Testis (tissue), 3 donors: ENCODE measurements around the gene FMNL3. TPM values are rescaled to one million over a fixed set of nuclear protein-coding genes. Genes with fewer than 3 reads are reported as not detected.

Experiments
- DNase-seq: peaks from one replicate; pipeline ENCODE4 v3.0.0-alpha.2; 2019
- H3K27ac ChIP-seq, 2 donors: fragments of 200-600 bp; sonication (generic); one replicate each; pipeline ENCODE4 v1.5.1; 2019
- H3K27me3 ChIP-seq: fragments of 200-600 bp; sonication (generic); one replicate; pipeline ENCODE4 v1.5.1; 2019
- H3K36me3 ChIP-seq: fragments of 200-600 bp; sonication (generic); one replicate; pipeline ENCODE4 v1.5.1; 2017; ENCODE audit warnings: low read depth; ENCODE audit errors: missing control alignments
- H3K4me1 ChIP-seq: fragments of 200-600 bp; sonication (generic); one replicate; pipeline ENCODE4 v1.5.1; 2019
- H3K4me3 ChIP-seq, 2 donors: fragments of 200-600 bp; sonication (generic); one replicate each; pipeline ENCODE4 v1.5.1; 2017 to 2019
- H3K9me3 ChIP-seq: fragments of 200-600 bp; sonication (generic); one replicate; pipeline ENCODE4 v1.5.1; 2017
- POLR2A ChIP-seq: fragments of 450-650 bp; IDR thresholded peaks from one replicate; pipeline ENCODE4 v1.6.1; 2017; ENCODE audit warnings: antibody characterized with exemption, mild to moderate bottlenecking, moderate library complexity
- WGBS, 2 donors: methylation state at CpG; one replicate each; pipeline ENCODE4 v1.1.5; 2018; 5-methylcytosine and 5-hydroxymethylcytosine counted together
- intact Hi-C: fragments of 100-400 bp; cut with DNase I; formaldehyde crosslinking; loops from one replicate; pipeline ENCODE4 v1.15.1; 2023; ENCODE audit warnings: low total_unique reads
- polyA plus RNA-seq: library from polyadenylated mRNA; stranded (reverse); fragments of 350-450 nt; fragmentation: Illumina TruSeq; extraction: RNeasy Lipid Tissue Mini Kit (QIAGEN cat#74804); gene quantifications from one replicate; pipeline ENCODE4 v1.2.3, GENCODE V29; 2014; ENCODE audit warnings: low read depth, low replicate concordance; ENCODE audit not compliant: insufficient read depth
- total RNA-seq, 2 donors: library from RNA; depleted of rRNA; stranded (reverse); fragments of >200 nt; gene quantifications; one replicate each; pipeline ENCODE4 v1.2.3, GENCODE V29; 2016
- TF ChIP-seq, protein P1 (sequence below), 3 experiments: fragments of 450-650 bp in 2 of 3; fragments of 200-600 bp in 1 of 3; sonication (generic) in 1 of 3; IDR thresholded peaks; one replicate each; pipeline ENCODE4 v1.5.1; 2016 to 2019; ENCODE audit warnings: antibody characterized with exemption in 3 of 3, mild to moderate bottlenecking in 2 of 3, moderate library complexity in 1 of 3

The FMNL3 gene
- total and polyA plus RNA-seq, 3 donors from 2014 or later = 26.0 to 73.5 (median 40.5) TPM

DNA sequence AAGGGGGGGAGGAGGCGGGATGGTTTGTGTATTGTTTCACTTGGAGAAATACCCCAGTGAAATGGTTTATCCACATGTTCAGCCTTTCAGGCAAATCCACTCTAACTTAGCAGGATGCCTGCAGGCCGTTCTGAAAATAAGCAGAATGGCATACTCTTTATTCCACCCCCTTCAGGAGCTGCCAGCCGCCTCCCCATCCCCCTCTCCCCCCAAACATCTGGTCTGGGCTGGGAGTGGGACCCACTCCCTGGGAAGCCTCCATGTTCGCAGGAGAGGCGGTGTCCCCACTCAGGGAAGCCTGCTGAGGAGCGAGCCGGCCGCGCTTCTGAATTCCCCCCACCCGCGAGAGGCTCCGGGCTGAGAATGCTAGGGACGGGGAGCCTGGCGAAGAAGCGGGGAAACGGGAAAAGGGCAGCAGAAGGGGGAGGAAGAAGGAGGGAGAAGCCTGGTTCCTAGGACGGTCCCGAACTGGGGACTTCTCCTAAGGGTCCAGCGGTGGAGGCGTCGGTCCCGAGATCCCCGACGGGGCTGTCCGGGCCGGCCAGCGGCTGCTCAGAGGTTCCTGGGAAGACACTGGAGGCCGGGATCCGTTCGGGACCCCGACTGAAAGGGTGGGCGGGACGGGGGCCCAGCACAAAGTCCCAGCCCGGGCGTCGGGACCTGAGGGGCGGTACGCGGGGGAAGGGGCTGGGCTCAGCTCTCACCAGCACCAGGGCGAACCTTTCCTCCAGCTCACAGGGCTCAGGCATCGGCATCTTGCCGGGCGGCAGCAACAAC, 666 bp downstream of the FMNL3 start:
- Histone ChIP-seq H3K4me3 (peak overlapping the region; percentile 95 to 96), H3K27ac (peak overlapping the region; percentile 96 to 98), H3K4me1 (peaks cover 25% of the 10 kb centered on the region), H3K36me3 (no peaks in the 10 kb centered on the region), H3K27me3 (no peaks in the 10 kb centered on the region), H3K9me3 (no peaks in the 10 kb centered on the region)
- peak; percentile 46 for DNase-seq
- TF ChIP-seq, protein P1, sequence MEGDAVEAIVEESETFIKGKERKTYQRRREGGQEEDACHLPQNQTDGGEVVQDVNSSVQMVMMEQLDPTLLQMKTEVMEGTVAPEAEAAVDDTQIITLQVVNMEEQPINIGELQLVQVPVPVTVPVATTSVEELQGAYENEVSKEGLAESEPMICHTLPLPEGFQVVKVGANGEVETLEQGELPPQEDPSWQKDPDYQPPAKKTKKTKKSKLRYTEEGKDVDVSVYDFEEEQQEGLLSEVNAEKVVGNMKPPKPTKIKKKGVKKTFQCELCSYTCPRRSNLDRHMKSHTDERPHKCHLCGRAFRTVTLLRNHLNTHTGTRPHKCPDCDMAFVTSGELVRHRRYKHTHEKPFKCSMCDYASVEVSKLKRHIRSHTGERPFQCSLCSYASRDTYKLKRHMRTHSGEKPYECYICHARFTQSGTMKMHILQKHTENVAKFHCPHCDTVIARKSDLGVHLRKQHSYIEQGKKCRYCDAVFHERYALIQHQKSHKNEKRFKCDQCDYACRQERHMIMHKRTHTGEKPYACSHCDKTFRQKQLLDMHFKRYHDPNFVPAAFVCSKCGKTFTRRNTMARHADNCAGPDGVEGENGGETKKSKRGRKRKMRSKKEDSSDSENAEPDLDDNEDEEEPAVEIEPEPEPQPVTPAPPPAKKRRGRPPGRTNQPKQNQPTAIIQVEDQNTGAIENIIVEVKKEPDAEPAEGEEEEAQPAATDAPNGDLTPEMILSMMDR (IDR thresholded peaks at IDR 0.05) = no peak
- no peak for TF ChIP-seq POLR2A
- intact Hi-C loops = loop anchor here (2.0 kb wide), 1 partner anchor 60 kb away; no protein-coding TSS in a partner anchor
- WGBS, 2 donors = 1% methylated on average over 26 to 43 of the region's 43 CpGs

DNA sequence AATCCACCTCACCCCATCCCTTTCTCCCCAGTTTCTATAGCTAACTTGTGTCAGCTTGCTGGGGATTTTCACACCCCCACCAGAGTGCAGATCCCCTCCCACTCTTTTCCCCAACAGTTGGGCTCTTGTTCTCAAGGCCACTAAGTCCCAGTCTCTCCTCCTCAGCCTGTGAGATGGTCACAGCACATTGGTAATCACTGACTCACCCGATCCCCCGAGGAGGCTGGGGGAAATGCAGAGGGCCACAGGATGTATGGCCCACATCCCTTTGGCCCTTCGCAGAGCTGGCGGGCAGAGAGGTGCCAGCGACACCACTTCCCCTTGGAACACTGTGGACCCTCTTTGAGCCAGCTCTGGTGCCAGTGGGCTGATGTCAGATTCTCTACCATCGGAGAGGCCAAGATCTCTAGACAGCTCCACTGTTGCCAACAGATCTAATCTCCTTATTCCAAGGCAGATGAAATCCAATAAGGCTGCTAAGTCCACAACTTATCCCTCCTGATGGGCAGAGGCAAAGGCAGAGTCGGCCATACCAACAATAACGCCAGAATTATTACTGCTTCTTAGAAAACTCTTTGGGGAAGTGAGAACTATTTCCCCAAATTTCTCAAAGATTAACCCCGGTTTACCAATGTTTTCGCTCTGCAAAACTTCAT, 1.6 kb downstream of the FMNL3 start:
- H3K9me3 ChIP-seq = no peaks in the 10 kb centered on the region
- DNase-seq = peak; percentile 80
- peaks cover 25% of the 10 kb centered on the region for H3K4me1 ChIP-seq
- peak overlapping the region in 1 of 2 donors; percentile 96 for H3K4me3 ChIP-seq
- no peak for TF ChIP-seq POLR2A
- TF ChIP-seq, protein P1 (IDR thresholded peaks at IDR 0.05) = no peak
- H3K27me3 ChIP-seq = no peaks in the 10 kb centered on the region
- intact Hi-C loops = loop anchor here (2.0 kb wide), 1 partner anchor 59 kb away; no protein-coding TSS in a partner anchor
- H3K27ac ChIP-seq = peak overlapping the region; percentile 96 to 98
- no peaks in the 10 kb centered on the region for H3K36me3 ChIP-seq
- WGBS, 2 donors = 31 to 35% methylated on average over 10 of the region's 10 CpGs

DNA sequence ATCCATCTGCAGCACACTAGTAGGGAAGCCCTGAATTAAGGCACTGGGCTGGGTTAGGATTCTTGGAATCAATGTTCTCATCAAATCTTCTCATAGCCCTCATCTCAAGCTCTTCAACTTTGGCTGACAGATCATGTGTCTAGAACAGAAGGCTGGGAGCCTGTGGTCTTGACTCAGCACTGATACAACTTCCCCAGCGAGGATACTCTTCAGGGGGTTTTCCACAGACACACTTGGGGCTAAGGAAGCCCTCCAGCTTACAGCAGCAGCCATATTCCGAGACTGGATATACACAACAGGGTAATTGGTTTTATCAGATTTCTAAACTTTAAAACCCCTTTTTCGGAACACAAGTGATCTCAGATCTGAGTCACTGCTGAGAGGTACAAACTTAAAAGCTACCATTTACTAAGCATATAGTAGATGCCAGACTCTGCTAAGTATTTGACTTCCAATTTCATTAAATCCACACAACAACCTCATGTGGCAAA, 3.5 kb downstream of the FMNL3 start:
- intact Hi-C loops = no loop called here
- DNase-seq = no peak
- no peaks in the 10 kb centered on the region for H3K9me3 ChIP-seq
- H3K4me3 ChIP-seq = no peak overlapping the region
- no peaks in the 10 kb centered on the region for H3K27me3 ChIP-seq
- 76 to 84% methylated on average over 3 of the region's 3 CpGs for WGBS, 2 donors
- H3K36me3 ChIP-seq = no peaks in the 10 kb centered on the region
- H3K4me1 ChIP-seq = peaks cover 28% of the 10 kb centered on the region
- TF ChIP-seq, protein P1 (IDR thresholded peaks at IDR 0.05) = no peak
- TF ChIP-seq POLR2A = no peak
- peak overlapping the region in 1 of 2 donors; percentile 32 for H3K27ac ChIP-seq

DNA sequence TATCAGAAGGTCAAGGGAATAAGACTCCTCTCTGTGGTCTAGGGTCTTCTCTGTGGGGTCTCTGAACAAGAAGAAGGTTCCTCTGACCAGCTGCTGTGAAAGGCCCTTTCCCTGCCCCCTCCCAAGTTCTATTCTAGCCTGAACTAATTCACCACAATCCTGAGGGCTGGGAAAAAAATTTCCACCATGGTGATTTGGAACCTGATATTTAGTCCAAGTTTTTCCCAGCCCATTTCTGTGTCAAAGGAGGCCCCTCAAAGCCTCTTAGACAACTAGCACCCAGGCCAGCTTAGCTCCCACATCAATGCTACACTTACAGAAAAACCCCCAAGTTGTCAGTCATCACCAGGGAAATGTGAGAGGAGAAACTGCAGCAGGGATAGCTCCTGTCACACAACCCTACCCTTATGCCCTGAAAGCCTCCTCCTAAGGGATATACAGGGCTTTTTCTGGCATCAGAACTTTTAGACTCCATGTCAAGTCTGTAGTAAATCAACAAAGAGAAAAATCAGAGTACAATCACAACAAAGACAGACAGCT, 4.5 kb downstream of the FMNL3 start:
- no peak for DNase-seq
- intact Hi-C loops = no loop called here
- no peaks in the 10 kb centered on the region for H3K36me3 ChIP-seq
- peaks cover 32% of the 10 kb centered on the region for H3K4me1 ChIP-seq
- no peaks in the 10 kb centered on the region for H3K9me3 ChIP-seq
- TF ChIP-seq, protein P1 (IDR thresholded peaks at IDR 0.05) = no peak
- no peak for TF ChIP-seq POLR2A
- no peaks in the 10 kb centered on the region for H3K27me3 ChIP-seq
- H3K27ac ChIP-seq = peak overlapping the region in 1 of 2 donors; percentile 23
- no peak overlapping the region for H3K4me3 ChIP-seq
